ENCODE data around the gene CYP2C8. TPM values are rescaled to one million over a fixed set of nuclear protein-coding genes. Genes with fewer than 3 reads are reported as not detected.

CYP2C8 gene
- total RNA-seq, result not detected in 2 replicates

DNA sequence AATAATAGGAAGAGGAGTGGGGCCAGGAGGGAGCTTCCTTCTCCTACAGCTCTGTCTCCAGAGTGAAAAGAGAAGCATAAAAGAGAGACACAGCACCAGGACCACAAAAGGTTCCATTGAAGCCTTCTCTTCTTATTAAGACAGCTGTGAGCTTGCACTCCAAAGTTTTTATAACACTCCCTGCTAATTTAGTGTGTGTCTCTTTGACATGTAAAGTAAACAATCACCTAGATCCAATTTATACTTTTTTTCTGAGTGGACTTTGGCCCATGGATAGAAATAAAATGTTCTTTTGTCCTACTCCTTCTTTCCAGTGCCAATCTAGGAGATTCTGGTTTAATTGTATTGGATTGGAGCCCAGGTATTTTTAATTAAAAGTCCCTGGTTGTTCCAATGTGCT lies at the start of gene CYP2C8:
Gene CYP2C8, minus strand, starts transcription at position 212 of the 400 bp plus-strand sequence. Its CDS starts 95 bp downstream, at position 117.

Other genes starting within 250 kb of the CYP2C8 start
- not detected in 2 replicates for gene CYP2C9, start 130.8 kb downstream of the CYP2C8 start, total RNA-seq
- not detected in 2 replicates for gene ACSM6, start 124.7 kb upstream of the CYP2C8 start, total RNA-seq
- gene PDLIM1, start 221.5 kb upstream of the CYP2C8 start, total RNA-seq, result 46.4 and 69.5 TPM in 2 replicates

All from mesangial cell (primary cell).